ENCODE measurements around the gene RCC2.

- no peak for TF ChIP-seq CTCF (IDR thresholded peaks at IDR 0.05; ENCODE audit: low read depth, low read length)
- TF ChIP-seq MAX (IDR thresholded peaks at IDR 0.05; ENCODE audit: low read depth, low read length) = no peak
- TF ChIP-seq POLR2A (IDR thresholded peaks at IDR 0.05; ENCODE audit: extremely low read depth, insufficient read length) = no peak
- TF ChIP-seq MYC (IDR thresholded peaks at IDR 0.05; ENCODE audit: low read depth, low read length) = no peak
Measured at GRCh38 chr1:17416389-17416788, 23.1 kb downstream of the RCC2 start.

Measured in NB4 (cell line).